Smooth muscle cell (in vitro differentiated cells): ENCODE data around the gene ITSN1. TPM values are rescaled to one million over a fixed set of nuclear protein-coding genes. Genes with fewer than 3 reads are reported as not detected.

Experiments used
- DNase-seq: peaks from one replicate; lab custom pipeline; 2025; ENCODE audit not compliant: unreplicated experiment; lab: John Stamatoyannopoulos, UW
- H2AFZ ChIP-seq: fragments of 200-600 bp; sonication (generic); 2 replicates; pipeline ENCODE4 v1.6.0; 2016; ENCODE audit warnings: antibody characterized with exemption, low read depth, mild to moderate bottlenecking
- H3F3A ChIP-seq: fragments of 200-600 bp; sonication (generic); 2 replicates; pipeline ENCODE4 v1.6.0; 2017; ENCODE audit warnings: antibody characterized with exemption, low read depth
- H3K27ac ChIP-seq: fragments of 200-600 bp; sonication (generic); 2 replicates; pipeline ENCODE4 v1.5.1; 2016; ENCODE audit warnings: low read depth, mild to moderate bottlenecking
- H3K27me3 ChIP-seq: fragments of 200-600 bp; sonication (generic); 2 replicates; pipeline ENCODE4 v1.6.1; 2016; ENCODE audit warnings: low read depth, mild to moderate bottlenecking
- H3K36me3 ChIP-seq: fragments of 200-600 bp; sonication (generic); 2 replicates; pipeline ENCODE4 v1.5.1; 2016; ENCODE audit warnings: low read depth
- H3K4me1 ChIP-seq: fragments of 200-600 bp; sonication (generic); 2 replicates; pipeline ENCODE4 v1.5.1; 2016; ENCODE audit warnings: low read depth
- H3K4me2 ChIP-seq: fragments of 200-600 bp; sonication (generic); 2 replicates; pipeline ENCODE4 v1.6.0; 2016; ENCODE audit warnings: mild to moderate bottlenecking
- H3K4me3 ChIP-seq: fragments of 200-600 bp; sonication (generic); 2 replicates; pipeline ENCODE4 v1.5.1; 2016; ENCODE audit warnings: mild to moderate bottlenecking
- H3K79me2 ChIP-seq: fragments of 200-600 bp; sonication (generic); 2 replicates; pipeline ENCODE4 v1.6.0; 2016; ENCODE audit warnings: low read depth, mild to moderate bottlenecking
- H3K9ac ChIP-seq: fragments of 200-600 bp; sonication (generic); 2 replicates; pipeline ENCODE4 v1.6.0; 2016; ENCODE audit warnings: low read depth
- H3K9me3 ChIP-seq: fragments of 200-600 bp; sonication (generic); replicated peaks from 2 replicates; pipeline ENCODE4 v1.5.1; 2016; ENCODE audit warnings: low read depth
- H4K20me1 ChIP-seq: fragments of 200-600 bp; sonication (generic); 2 replicates; pipeline ENCODE4 v1.6.0; 2016; ENCODE audit warnings: low read depth
- CTCF ChIP-seq: fragments of 200-600 bp; sonication (generic); IDR thresholded peaks from 2 replicates; pipeline ENCODE4 v1.5.1; 2017; ENCODE audit warnings: borderline replicate concordance, mild to moderate bottlenecking, antibody characterized with exemption; ENCODE audit not compliant: insufficient read depth, poor library complexity, severe bottlenecking
- WGBS: methylation state at CpG from one replicate; pipeline ENCODE4 v1.1.7; 2016; ENCODE audit warnings: low lambda C conversion rate; 5-methylcytosine and 5-hydroxymethylcytosine counted together
- polyA plus RNA-seq: library from polyadenylated mRNA; unstranded; fragments of >200 nt; fragmentation: Nextera tagmentation; extraction: Ambion mirVana; gene quantifications from 2 replicates; pipeline ENCODE4 v1.2.1, GENCODE V29; 2016
- total RNA-seq: library from RNA; depleted of rRNA; stranded (reverse); fragments of >200 nt; gene quantifications from 2 replicates; pipeline ENCODE4 v1.2.3, GENCODE V29; 2014

ITSN1 gene
- total and polyA plus RNA-seq, 2 experiments from 2014 or later: 36.4 to 76.5 TPM

DNA sequence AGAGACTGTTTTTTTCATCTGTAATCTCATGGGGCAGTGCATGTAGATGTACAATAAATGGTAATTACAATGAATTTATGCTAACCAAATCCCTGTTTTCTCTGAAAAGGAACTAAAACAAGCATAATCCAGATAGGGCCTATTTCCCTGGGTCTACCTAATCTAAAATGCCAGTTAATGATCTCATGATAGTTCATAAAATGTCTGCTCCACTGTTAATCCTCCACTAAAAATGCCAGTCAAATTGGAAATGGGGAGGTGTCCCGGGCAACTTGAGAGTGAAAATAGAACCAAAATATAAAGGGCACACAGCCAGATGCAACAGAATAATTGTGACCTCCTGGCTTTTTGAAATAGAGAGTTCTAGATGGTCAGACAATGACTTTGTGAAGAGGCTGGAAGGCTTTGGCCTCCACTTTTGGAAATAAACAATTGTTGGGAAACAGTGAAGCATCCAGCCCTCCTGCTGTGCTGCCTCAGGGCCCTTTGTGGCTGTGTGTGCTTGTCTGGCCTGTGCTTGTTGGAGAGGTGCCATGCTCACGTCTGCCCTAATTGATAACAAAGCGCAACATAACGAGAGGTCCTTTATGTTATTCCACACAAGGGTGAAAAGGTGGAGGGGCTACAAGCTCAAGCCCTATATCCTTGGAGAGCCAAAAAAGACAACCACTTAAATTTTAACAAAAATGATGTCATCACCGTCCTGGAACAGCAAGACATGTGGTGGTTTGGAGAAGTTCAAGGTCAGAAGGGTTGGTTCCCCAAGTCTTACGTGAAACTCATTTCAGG, 175.6 kb downstream of the ITSN1 start:
- H3K27me3 ChIP-seq: no peaks in the 10 kb centered on the region
- H3K36me3 ChIP-seq: peaks cover 8% of the 10 kb centered on the region
- no peak for TF ChIP-seq CTCF
- H3K4me3 ChIP-seq: no peak overlapping the region
- no peak overlapping the region for H3K4me2 ChIP-seq
- H3K79me2 ChIP-seq: no peaks in the 10 kb centered on the region
- WGBS: 87% methylated on average over 6 of the region's 6 CpGs
- no peaks in the 10 kb centered on the region for H3F3A ChIP-seq
- no peak overlapping the region for H2AFZ ChIP-seq
- no peaks in the 10 kb centered on the region for H4K20me1 ChIP-seq
- no peak for DNase-seq
- no peaks in the 10 kb centered on the region for H3K4me1 ChIP-seq
- H3K27ac ChIP-seq: no peak overlapping the region
- H3K9me3 ChIP-seq: no peaks in the 10 kb centered on the region
- H3K9ac ChIP-seq: no peak overlapping the region

- no peaks in the 10 kb centered on the region for H3K27me3 ChIP-seq
- TF ChIP-seq CTCF: no peak
- no peak overlapping the region for H3K27ac ChIP-seq
- no peaks in the 10 kb centered on the region for H3K9me3 ChIP-seq
- H3K36me3 ChIP-seq: peaks cover 4% of the 10 kb centered on the region
- DNase-seq: no peak
- H3K4me2 ChIP-seq: no peak overlapping the region
- no peaks in the 10 kb centered on the region for H3K79me2 ChIP-seq
- no peaks in the 10 kb centered on the region for H4K20me1 ChIP-seq
- no peaks in the 10 kb centered on the region for H3K4me1 ChIP-seq
- H3K4me3 ChIP-seq: no peak overlapping the region
- H2AFZ ChIP-seq: no peak overlapping the region
- no peak overlapping the region for H3K9ac ChIP-seq
- H3F3A ChIP-seq: no peaks in the 10 kb centered on the region
Measured at GRCh38 chr21:33820230-33820770, 178.0 kb downstream of the ITSN1 start.

DNA sequence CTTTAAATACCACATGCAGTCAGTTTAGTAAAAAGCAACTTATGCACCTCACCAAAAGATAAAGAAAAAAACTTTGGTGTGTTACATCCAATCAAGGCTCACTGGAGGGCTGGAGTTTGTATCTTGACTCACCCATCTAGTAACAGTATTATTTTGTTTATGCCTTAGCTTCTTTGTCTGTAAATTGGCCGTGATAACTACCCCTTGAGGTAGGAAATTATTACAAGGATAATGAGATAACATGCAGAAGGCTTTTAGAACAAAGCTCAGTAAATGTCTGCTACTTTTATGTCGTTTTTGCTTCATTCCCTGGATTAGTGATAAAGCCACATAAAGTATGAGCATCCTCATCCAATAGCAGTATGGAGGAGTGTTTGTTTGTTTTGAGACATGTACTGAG, 178.5 kb downstream of the ITSN1 start:
- Histone ChIP-seq H3K4me2 (no peak overlapping the region), H3K27ac (peak overlapping the region; percentile 6), H3K27me3 (no peaks in the 10 kb centered on the region), H3K79me2 (no peaks in the 10 kb centered on the region), H3K9me3 (no peaks in the 10 kb centered on the region), H3K9ac (no peak overlapping the region), H3F3A (no peaks in the 10 kb centered on the region), H3K4me3 (no peak overlapping the region), H3K36me3 (peaks cover 4% of the 10 kb centered on the region), H2AFZ (no peak overlapping the region), H4K20me1 (no peaks in the 10 kb centered on the region), H3K4me1 (no peaks in the 10 kb centered on the region)
- DNase-seq: no peak
- TF ChIP-seq CTCF: no peak
- WGBS: 13% methylated on average over 2 of the region's 2 CpGs
